NCI-H128 (cell line): ENCODE data around the gene LRIG1.

ENCODE experiments used
- DNase-seq: peaks from one replicate; lab custom pipeline; 2025; ENCODE audit not compliant: unreplicated experiment; lab: John Stamatoyannopoulos, UW

The LRIG1 gene

GRCh38 chr3:66386925-66387650 lies 113.7 kb downstream of the LRIG1 start:
- DNase-seq = no peak

GRCh38 chr3:66386011-66386924 lies 114.6 kb downstream of the LRIG1 start:
- DNase-seq = no peak

- DNase-seq = no peak
Measured at GRCh38 chr3:66385066-66385465, 115.8 kb downstream of the LRIG1 start.

- DNase-seq = no peak
Measured at GRCh38 chr3:66383998-66384745, 116.7 kb downstream of the LRIG1 start.

GRCh38 chr3:66383023-66383422 lies 117.8 kb downstream of the LRIG1 start:
- DNase-seq = no peak

GRCh38 chr3:66382142-66382541 lies 118.7 kb downstream of the LRIG1 start:
- no peak for DNase-seq

GRCh38 chr3:66381626-66382025 lies 119.2 kb downstream of the LRIG1 start:
- DNase-seq = no peak

GRCh38 chr3:66380200-66380932 lies 120.5 kb downstream of the LRIG1 start:
- DNase-seq = no peak

- DNase-seq = no peak
Measured at GRCh38 chr3:66379565-66379964, 121.3 kb downstream of the LRIG1 start.

GRCh38 chr3:66378256-66378655 lies 122.6 kb downstream of the LRIG1 start:
- no peak for DNase-seq

- DNase-seq = no peak
Measured at GRCh38 chr3:66377800-66378199, 123.0 kb downstream of the LRIG1 start.

- no peak for DNase-seq
Measured at GRCh38 chr3:66376568-66376967, 124.3 kb downstream of the LRIG1 start.

GRCh38 chr3:66372681-66373350 lies 128.0 kb downstream of the LRIG1 start:
- no peak for DNase-seq

GRCh38 chr3:66371432-66371831 lies 129.4 kb downstream of the LRIG1 start:
- DNase-seq = no peak

GRCh38 chr3:66370179-66370578 lies 130.6 kb downstream of the LRIG1 start:
- DNase-seq = no peak

- DNase-seq = no peak
Measured at GRCh38 chr3:66367979-66368378, 132.8 kb downstream of the LRIG1 start.

GRCh38 chr3:66366747-66367146 lies 134.1 kb downstream of the LRIG1 start:
- no peak for DNase-seq

GRCh38 chr3:66365080-66365479 lies 135.7 kb downstream of the LRIG1 start:
- DNase-seq = no peak

- no peak for DNase-seq
Measured at GRCh38 chr3:66363148-66363547, 137.7 kb downstream of the LRIG1 start.

GRCh38 chr3:66362541-66362941 lies 138.3 kb downstream of the LRIG1 start:
- DNase-seq = no peak
